ENCODE measurements around the gene ITPR2.

ITPR2 gene

DNA sequence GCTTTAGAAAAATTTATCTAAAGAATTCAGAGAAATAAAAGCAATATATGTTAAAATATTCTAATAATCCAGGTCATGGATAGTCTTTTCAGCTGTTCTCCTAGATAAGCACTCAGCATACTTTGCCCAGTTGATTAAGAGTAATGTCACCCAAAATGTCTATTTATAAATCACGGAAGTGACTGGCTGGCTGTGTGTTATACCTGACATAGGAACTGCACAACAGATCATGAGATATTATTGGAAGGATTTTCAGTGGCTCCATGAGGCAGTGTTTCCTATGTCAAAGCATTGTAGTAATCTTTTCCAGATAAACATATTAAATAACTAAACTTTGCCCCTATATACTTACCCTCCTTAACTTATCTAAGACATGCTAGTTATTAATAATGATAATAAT is 128.8 kb downstream of the ITPR2 start:
- TF ChIP-seq, protein P1, sequence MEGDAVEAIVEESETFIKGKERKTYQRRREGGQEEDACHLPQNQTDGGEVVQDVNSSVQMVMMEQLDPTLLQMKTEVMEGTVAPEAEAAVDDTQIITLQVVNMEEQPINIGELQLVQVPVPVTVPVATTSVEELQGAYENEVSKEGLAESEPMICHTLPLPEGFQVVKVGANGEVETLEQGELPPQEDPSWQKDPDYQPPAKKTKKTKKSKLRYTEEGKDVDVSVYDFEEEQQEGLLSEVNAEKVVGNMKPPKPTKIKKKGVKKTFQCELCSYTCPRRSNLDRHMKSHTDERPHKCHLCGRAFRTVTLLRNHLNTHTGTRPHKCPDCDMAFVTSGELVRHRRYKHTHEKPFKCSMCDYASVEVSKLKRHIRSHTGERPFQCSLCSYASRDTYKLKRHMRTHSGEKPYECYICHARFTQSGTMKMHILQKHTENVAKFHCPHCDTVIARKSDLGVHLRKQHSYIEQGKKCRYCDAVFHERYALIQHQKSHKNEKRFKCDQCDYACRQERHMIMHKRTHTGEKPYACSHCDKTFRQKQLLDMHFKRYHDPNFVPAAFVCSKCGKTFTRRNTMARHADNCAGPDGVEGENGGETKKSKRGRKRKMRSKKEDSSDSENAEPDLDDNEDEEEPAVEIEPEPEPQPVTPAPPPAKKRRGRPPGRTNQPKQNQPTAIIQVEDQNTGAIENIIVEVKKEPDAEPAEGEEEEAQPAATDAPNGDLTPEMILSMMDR (conservative IDR thresholded peaks at IDR 0.05; ENCODE audit: low read depth), result no peak
- CTCF ChIA-PET, result interaction anchor here (1.2 kb wide), 1 partner anchor 45 kb away, joined by 3 read pairs; no protein-coding TSS in a partner anchor
- no peak overlapping the region for H3K27ac ChIP-seq
- POLR2A ChIA-PET (ENCODE audit: low non-redundant PET), result no interaction called here
- no peak for DNase-seq (ENCODE audit: low spot score)

DNA sequence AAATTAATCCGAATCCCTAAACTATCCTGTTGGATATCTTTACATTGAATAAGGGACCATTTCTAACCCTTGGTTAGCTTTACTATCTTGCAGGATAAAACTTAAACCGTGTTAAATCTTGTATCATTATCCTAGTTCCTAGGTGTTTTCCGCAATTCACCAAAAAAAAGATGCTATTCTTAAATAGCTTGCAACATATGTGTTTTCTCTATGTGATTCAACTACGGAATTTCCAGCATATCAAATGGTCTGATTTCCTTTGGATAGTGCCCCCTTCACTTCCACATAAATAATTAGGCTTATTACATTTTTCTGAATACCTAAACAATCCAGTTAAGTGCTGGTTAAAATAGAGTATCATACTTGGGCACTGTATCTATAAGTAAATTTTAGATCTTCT is 130.3 kb downstream of the ITPR2 start:
- POLR2A ChIA-PET (ENCODE audit: low non-redundant PET), result no interaction called here
- CTCF ChIA-PET, result no interaction called here
- no peak overlapping the region for H3K27ac ChIP-seq
- DNase-seq (ENCODE audit: low spot score), result no peak
- TF ChIP-seq, protein P1 (conservative IDR thresholded peaks at IDR 0.05; ENCODE audit: low read depth), result no peak

DNA sequence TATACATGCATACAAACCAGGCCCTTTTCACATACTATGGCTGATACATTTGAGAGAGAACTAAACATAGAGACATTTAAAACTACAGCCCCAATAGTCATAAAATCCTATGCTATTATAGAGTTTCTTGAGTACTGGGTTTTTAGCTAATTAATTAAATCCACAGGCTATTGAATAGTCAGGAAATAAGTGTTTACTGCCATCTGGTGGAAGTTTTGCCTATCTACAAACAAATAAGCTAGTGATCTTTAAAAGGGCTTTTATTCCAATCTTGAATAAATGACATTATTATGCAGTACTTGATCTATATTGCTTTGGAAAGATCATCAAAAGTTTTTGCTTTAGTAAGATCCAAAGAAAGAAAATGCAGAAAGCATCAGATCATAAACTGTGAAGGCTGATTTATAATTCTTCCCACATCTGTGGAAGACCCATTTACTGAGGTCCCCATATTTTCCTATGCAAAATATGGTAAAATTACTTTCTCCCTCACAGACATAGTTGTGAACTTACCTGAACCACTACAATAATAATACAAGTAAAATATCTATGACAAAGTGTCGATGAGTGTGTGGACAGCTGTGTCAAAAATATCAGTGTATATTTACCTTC is 131.3 kb downstream of the ITPR2 start:
- TF ChIP-seq, protein P1 (conservative IDR thresholded peaks at IDR 0.05; ENCODE audit: low read depth), result peak; percentile 47
- no peak overlapping the region for H3K27ac ChIP-seq
- ChIA-PET CTCF (interaction anchor here (0.5 to 1.1 kb wide), 7 partner anchors 8 to 809 kb away, joined by 3 read pairs; partner anchors contain the start of gene BHLHE41), POLR2A (ENCODE audit: low non-redundant PET) (no interaction called here)
- DNase-seq (ENCODE audit: low spot score), result peak; percentile 31

DNA sequence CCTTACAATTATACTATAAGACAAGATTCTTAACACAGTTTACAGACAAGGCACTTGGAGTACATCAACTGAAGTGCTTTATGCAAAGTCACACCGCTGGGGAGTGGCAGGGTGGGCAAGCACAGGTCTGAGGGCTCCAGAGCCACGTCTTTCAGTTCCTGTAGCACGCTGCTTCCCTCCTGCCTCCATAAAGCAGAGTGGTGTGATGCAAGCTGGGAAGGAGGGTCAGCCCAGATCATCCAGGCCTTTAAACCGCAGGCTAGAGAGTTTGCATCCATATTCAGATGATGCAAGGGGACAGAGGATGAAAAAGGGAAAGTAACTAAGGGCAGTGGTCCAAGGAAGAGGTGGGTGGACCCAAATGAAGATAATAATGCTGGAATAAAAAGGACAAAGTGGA is 132.6 kb downstream of the ITPR2 start:
- DNase-seq (ENCODE audit: low spot score), result no peak
- TF ChIP-seq, protein P1 (conservative IDR thresholded peaks at IDR 0.05; ENCODE audit: low read depth), result no peak
- ChIA-PET CTCF (interaction anchor here (0.8 kb wide), 1 partner anchor 603 kb away, joined by 6 read pairs; no protein-coding TSS in a partner anchor), POLR2A (ENCODE audit: low non-redundant PET) (no interaction called here)
- H3K27ac ChIP-seq, result no peak overlapping the region

DNA sequence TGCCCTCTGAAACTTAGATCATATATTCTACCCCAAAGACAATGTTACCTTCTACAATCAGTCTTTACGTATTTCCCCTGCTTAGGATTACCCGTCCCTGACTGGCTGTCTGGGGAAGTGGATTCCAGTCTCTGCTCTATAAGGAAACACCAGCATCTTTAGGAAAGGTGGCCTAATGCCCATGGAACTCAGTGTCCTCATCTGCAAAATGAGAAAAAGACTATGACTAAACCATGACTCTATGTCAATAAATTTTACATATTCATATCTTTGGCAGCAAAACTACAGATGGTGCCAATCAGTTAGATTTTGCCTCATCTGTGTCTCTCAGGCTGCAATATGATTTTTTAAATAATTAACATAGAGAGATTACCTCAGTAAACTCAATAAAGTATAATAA is 133.8 kb downstream of the ITPR2 start:
- POLR2A ChIA-PET (ENCODE audit: low non-redundant PET), result no interaction called here
- DNase-seq (ENCODE audit: low spot score), result no peak
- CTCF ChIA-PET, result no interaction called here
- H3K27ac ChIP-seq, result no peak overlapping the region
- TF ChIP-seq, protein P1 (conservative IDR thresholded peaks at IDR 0.05; ENCODE audit: low read depth), result no peak

DNA sequence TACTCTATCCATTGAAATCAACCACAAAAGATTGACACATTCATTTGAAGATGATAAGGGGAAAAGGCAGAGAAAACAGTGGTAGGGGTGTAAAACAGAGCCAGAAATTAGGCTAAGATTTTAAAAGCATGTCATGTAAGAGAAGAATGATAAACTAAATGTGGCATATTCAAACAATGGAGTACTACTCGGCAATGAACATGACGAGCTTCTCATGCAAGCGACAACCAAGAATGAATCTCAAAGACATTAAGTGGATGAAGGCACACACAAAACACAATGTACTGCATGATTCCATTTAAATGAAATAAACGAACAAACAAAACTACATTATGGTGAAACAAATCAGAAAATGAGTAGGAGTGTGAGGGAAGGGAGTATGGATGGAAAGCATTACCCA is 134.8 kb downstream of the ITPR2 start:
- ChIA-PET CTCF (no interaction called here), POLR2A (ENCODE audit: low non-redundant PET) (no interaction called here)
- H3K27ac ChIP-seq, result no peak overlapping the region
- DNase-seq (ENCODE audit: low spot score), result no peak
- TF ChIP-seq, protein P1 (conservative IDR thresholded peaks at IDR 0.05; ENCODE audit: low read depth), result no peak

Measured in RWPE1 (cell line).